Cardiac fibroblast (primary cell): ENCODE measurements around the gene S1PR1.
"Not testable (repeated sequence)": the region's sequence is repeated elsewhere in the genome, so short reads cannot be mapped to it uniquely, and the experiment has no call there.

Experiments used
- DNase-seq, 2 donors: peaks; one replicate each; pipeline versions ENCODE4 v3.0.0 to v3.0.0-alpha.2; 2010; ENCODE audit warnings: low read depth in 2 of 2
- H3K4me3 ChIP-seq, 2 donors: replicated peaks in 1 of 2; 1 replicate in 1 of 2; 2 replicates in 1 of 2; pipeline ENCODE4 v1.5.1; 2011; ENCODE audit warnings: low read depth in 2 of 2, low read length in 2 of 2, mild to moderate bottlenecking in 2 of 2, moderate library complexity in 1 of 2
- CTCF ChIP-seq: IDR thresholded peaks from one replicate; pipeline ENCODE4 v1.5.1; 2011; ENCODE audit warnings: low read depth, mild to moderate bottlenecking, low read length, inconsistent platforms

S1PR1 gene

GRCh38 chr1:101219924-101220870 is 16.6 kb upstream of the S1PR1 start:
- DNase-seq: no peak
- no peak overlapping the region for H3K4me3 ChIP-seq
- no peak for TF ChIP-seq CTCF

- no peak for TF ChIP-seq CTCF
- no peak overlapping the region for H3K4me3 ChIP-seq
- no peak for DNase-seq
Measured at GRCh38 chr1:101220906-101221305, 15.9 kb upstream of the S1PR1 start.

- no peak for TF ChIP-seq CTCF
- no peak overlapping the region for H3K4me3 ChIP-seq
- no peak for DNase-seq
Measured at GRCh38 chr1:101221945-101222429, 14.8 kb upstream of the S1PR1 start.

GRCh38 chr1:101227837-101228236 is 9.0 kb upstream of the S1PR1 start:
- DNase-seq: no peak
- no peak overlapping the region for H3K4me3 ChIP-seq
- no peak for TF ChIP-seq CTCF

- H3K4me3 ChIP-seq: no peak overlapping the region
- no peak for TF ChIP-seq CTCF
- DNase-seq: no peak
Measured at GRCh38 chr1:101228424-101229134, 8.2 kb upstream of the S1PR1 start.

GRCh38 chr1:101232182-101232581 is 4.6 kb upstream of the S1PR1 start:
- DNase-seq: not testable (repeated sequence)

GRCh38 chr1:101233495-101233894 is 3.3 kb upstream of the S1PR1 start:
- H3K4me3 ChIP-seq: no peak overlapping the region
- TF ChIP-seq CTCF: no peak
- no peak for DNase-seq

More at GRCh38 chr1:101232182-101232581, 4.6 kb upstream of the S1PR1 start:
- not testable (repeated sequence) for H3K4me3 ChIP-seq
